OCI-LY1 (cell line): ENCODE data around the gene PRUNE1.

Experiments used
- H2AFZ ChIP-seq: fragments of 200-600 bp; sonication (generic), shearing (Covaris generic); 2 replicates; pipeline ENCODE4 v1.6.0; 2014; ENCODE audit warnings: antibody characterized with exemption, mild to moderate bottlenecking, low read length
- H3F3A ChIP-seq: fragments of 200-600 bp; sonication (generic), shearing (Covaris generic); 2 replicates; pipeline ENCODE4 v1.6.0; 2014; ENCODE audit warnings: mild to moderate bottlenecking, antibody characterized with exemption, low read length, moderate library complexity; ENCODE audit not compliant: insufficient read depth
- H3K27ac ChIP-seq: fragments of 200-600 bp; sonication (generic); 2 replicates; pipeline ENCODE4 v1.5.1; 2014; ENCODE audit warnings: low read length, mixed run types, mild to moderate bottlenecking, low read depth; ENCODE audit not compliant: poor library complexity, severe bottlenecking
- H3K27me3 ChIP-seq: fragments of 200-600 bp; sonication (generic); 2 replicates; pipeline ENCODE4 v1.6.0; 2014; ENCODE audit warnings: antibody characterized with exemption, mild to moderate bottlenecking, low read length, moderate library complexity; ENCODE audit not compliant: insufficient read depth
- H3K36me3 ChIP-seq: fragments of 200-600 bp; sonication (generic); 2 replicates; pipeline ENCODE4 v1.6.1; 2014; ENCODE audit warnings: mild to moderate bottlenecking, antibody characterized with exemption, low read length, moderate library complexity, mixed read lengths; ENCODE audit not compliant: insufficient read depth
- H3K4me1 ChIP-seq: fragments of 200-600 bp; sonication (generic); 2 replicates; pipeline ENCODE4 v1.5.1; 2014; ENCODE audit warnings: mild to moderate bottlenecking, low read length, moderate library complexity; ENCODE audit not compliant: insufficient read depth, severe bottlenecking
- H3K4me2 ChIP-seq: fragments of 200-600 bp; sonication (generic), shearing (Covaris generic); 2 replicates; pipeline ENCODE4 v1.6.1; 2014; ENCODE audit warnings: low read length
- H3K4me3 ChIP-seq: fragments of 200-600 bp; sonication (generic); 2 replicates; pipeline ENCODE4 v1.5.1; 2014; ENCODE audit warnings: low read length, low read depth, mild to moderate bottlenecking, mixed read lengths; ENCODE audit not compliant: poor library complexity, severe bottlenecking
- H3K79me2 ChIP-seq: fragments of 200-600 bp; shearing (Covaris generic); 2 replicates; pipeline ENCODE4 v1.6.1; 2016; ENCODE audit warnings: mixed run types, low read length, mixed read lengths; ENCODE audit not compliant: insufficient read depth
- H3K9ac ChIP-seq: fragments of 200-600 bp; sonication (generic), shearing (Covaris generic); 2 replicates; pipeline ENCODE4 v1.6.1; 2014; ENCODE audit warnings: mild to moderate bottlenecking, low read length, mixed read lengths
- H3K9me2 ChIP-seq: fragments of 200-600 bp; sonication (generic), shearing (Covaris generic); 2 replicates; pipeline ENCODE4 v1.6.1; 2014; ENCODE audit warnings: low read depth, mild to moderate bottlenecking, low read length, mixed read lengths
- H3K9me3 ChIP-seq: fragments of 200-600 bp; shearing (Covaris generic); 2 replicates; pipeline ENCODE4 v1.6.1; 2014; ENCODE audit warnings: low read length, mixed read lengths
- H4K20me1 ChIP-seq: fragments of 200-600 bp; sonication (generic), shearing (Covaris generic); 2 replicates; pipeline ENCODE4 v1.6.0; 2016; ENCODE audit warnings: mild to moderate bottlenecking, low read length; ENCODE audit not compliant: insufficient read depth
- CTCF ChIP-seq: fragments of 200-600 bp; sonication (generic), shearing (Covaris generic); IDR thresholded peaks from 2 replicates; pipeline ENCODE4 v1.5.1; 2017; ENCODE audit warnings: mild to moderate bottlenecking, antibody characterized with exemption, low read length, moderate library complexity, mixed read lengths
- EZH2 ChIP-seq: fragments of 200-600 bp; sonication (generic), shearing (Covaris generic); IDR thresholded peaks from 2 replicates; pipeline ENCODE4 v1.8.0; 2017; ENCODE audit warnings: borderline replicate concordance, mixed run types, mild to moderate bottlenecking, antibody characterized with exemption, low read length, moderate library complexity, mixed read lengths

Gene PRUNE1

GRCh38 chr1:150979092-150980056, 28.9 kb upstream of the PRUNE1 start:
- Histone ChIP-seq H3K79me2 (no peaks in the 10 kb centered on the region), H3K9me2 (no peaks in the 10 kb centered on the region), H2AFZ (peak overlapping the region; percentile 99), H3K9ac (peak overlapping the region; percentile 65), H3K36me3 (no peaks in the 10 kb centered on the region), H3K4me1 (peaks cover 26% of the 10 kb centered on the region), H3K9me3 (no peaks in the 10 kb centered on the region), H3K27me3 (no peaks in the 10 kb centered on the region; the same call in 1 of the 2 replicates), H3K4me3 (peak overlapping the region; percentile 57), H4K20me1 (no peaks in the 10 kb centered on the region), H3F3A (no peaks in the 10 kb centered on the region; the same call in 1 of the 2 replicates), H3K27ac (no peak overlapping the region), H3K4me2 (peak overlapping the region; percentile 88)
- TF ChIP-seq CTCF = peak; percentile 100
- no peak for TF ChIP-seq EZH2

GRCh38 chr1:150981177-150981804, 27.0 kb upstream of the PRUNE1 start:
- Histone ChIP-seq H3F3A (no peaks in the 10 kb centered on the region), H3K4me3 (no peak overlapping the region), H2AFZ (no peak overlapping the region), H3K4me1 (peaks cover 20% of the 10 kb centered on the region), H3K9me2 (no peaks in the 10 kb centered on the region), H3K79me2 (no peaks in the 10 kb centered on the region), H3K4me2 (no peak overlapping the region), H3K9me3 (no peaks in the 10 kb centered on the region), H3K27ac (no peak overlapping the region), H4K20me1 (no peaks in the 10 kb centered on the region), H3K27me3 (peaks cover 4% of the 10 kb centered on the region; the same call in 1 of the 2 replicates), H3K36me3 (no peaks in the 10 kb centered on the region), H3K9ac (no peak overlapping the region)
- TF ChIP-seq EZH2 (no peak), CTCF (no peak)

GRCh38 chr1:150981805-150982712, 26.2 kb upstream of the PRUNE1 start, which contains the start of gene ANXA9:
Gene ANXA9 (plus strand): TSS chr1:150982292. CDS start chr1:150983106, 814 bp downstream.
- Histone ChIP-seq H3K4me1 (peaks cover 17% of the 10 kb centered on the region), H3K4me2 (no peak within 1 kb of the TSS), H3K9ac (no peak within 1 kb of the TSS), H3K36me3 (no peaks in the 10 kb centered on the region), H4K20me1 (no peaks in the 10 kb centered on the region), H3K79me2 (no peaks in the 10 kb centered on the region), H3K4me3 (no peak within 1 kb of the TSS), H3K27ac (no peak within 1 kb of the TSS), H2AFZ (no peak within 1 kb of the TSS), H3K27me3 (0 out of 2 replicates have a peak, but pooled peaks cover 4% of the 10 kb centered on the region), H3K9me2 (no peaks in the 10 kb centered on the region), H3F3A (no peaks in the 10 kb centered on the region), H3K9me3 (no peaks in the 10 kb centered on the region)
- no peak for TF ChIP-seq CTCF
- TF ChIP-seq EZH2 = no peak
